Measurements from ENCODE around the gene FRMD8.

Gene FRMD8

DNA sequence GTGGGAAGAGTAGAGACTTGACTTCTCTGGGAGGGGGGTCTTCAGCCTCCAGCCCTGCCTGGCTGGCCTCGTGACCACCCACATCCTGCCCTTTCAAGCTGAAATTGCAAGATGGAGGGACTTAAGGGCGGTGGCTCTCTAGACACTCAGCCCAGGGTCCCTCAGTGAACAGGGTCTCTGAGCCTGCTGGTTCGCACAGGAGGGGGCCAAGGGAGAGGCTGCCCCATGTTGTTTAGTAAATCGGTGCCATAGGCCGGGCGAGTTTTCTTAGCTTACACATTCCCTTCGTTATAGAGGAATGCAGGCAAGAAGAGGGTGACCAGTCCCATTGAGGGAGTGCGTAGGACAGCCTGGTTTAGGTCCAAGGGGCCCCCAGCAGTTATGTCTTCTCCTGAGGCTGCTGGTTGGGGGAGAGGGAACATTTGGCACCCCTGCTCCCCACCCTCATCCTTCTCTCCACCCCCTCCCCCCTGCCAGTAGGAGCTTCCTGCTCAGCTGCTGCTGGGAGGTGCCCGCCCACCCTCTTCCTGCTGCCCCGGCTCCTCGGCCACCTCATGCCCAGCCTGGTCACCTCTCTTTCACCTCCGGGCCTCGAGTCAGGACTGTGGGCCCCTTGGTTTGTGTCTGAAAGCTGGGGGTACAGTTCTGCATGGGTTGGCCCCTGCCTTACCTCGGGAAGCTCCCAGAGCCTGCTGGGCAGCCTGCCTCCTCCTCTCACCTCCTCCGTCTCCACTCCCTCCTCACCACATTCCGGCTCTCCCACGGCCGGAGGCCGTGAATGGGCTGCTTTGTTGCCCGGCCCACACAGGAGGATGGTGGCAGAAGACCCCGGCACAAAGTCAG lies 3.9 kb downstream of the FRMD8 start:
- Histone ChIP-seq H3K9ac (peak overlapping the region; percentile 59), H4K20me1 (peaks cover 47% of the 10 kb centered on the region), H3K27me3 (no peaks in the 10 kb centered on the region), H3K4me2 (peak overlapping the region; percentile 99), H3K4me1 (peaks cover 67% of the 10 kb centered on the region), H3K27ac (peak overlapping the region; percentile 79), H3K36me3 (peaks cover 69% of the 10 kb centered on the region), H3K4me3 (no peak overlapping the region), H3K9me3 (no peaks in the 10 kb centered on the region)
- TF ChIP-seq Cebpa-rat (IDR thresholded peaks at IDR 0.05): no peak

DNA sequence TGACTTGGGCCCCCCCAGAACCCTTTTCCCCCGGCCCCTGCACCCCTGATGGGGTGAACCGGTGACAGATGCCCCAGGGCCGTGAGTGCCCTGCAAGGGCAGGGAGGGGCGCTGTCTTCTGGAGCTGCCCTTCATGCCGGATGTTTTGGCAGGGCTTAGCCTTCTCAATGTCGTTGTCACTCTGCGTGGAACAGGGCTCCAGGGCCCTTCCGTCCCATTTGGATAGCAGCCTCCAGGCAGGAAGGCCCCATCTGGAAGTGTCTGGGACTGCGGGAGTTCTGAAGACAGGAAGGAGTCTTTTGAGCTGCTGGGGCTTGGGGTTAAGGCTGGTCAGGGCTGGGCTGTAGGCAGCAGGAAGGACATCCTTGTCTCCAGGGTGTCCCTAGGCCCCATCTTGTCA lies 4.6 kb downstream of the FRMD8 start:
- Histone ChIP-seq H3K9ac (peak overlapping the region; percentile 59), H3K4me2 (peak overlapping the region; percentile 99), H3K4me1 (peaks cover 67% of the 10 kb centered on the region), H3K27ac (peak overlapping the region; percentile 79), H3K4me3 (no peak overlapping the region), H3K36me3 (peaks cover 76% of the 10 kb centered on the region), H4K20me1 (peaks cover 51% of the 10 kb centered on the region), H3K9me3 (no peaks in the 10 kb centered on the region), H3K27me3 (no peaks in the 10 kb centered on the region)
- TF ChIP-seq Cebpa-rat (IDR thresholded peaks at IDR 0.05): no peak

GRCh38 chr11:65392186-65392829 lies 5.9 kb downstream of the FRMD8 start:
- no peaks in the 10 kb centered on the region for H3K9me3 ChIP-seq
- H3K36me3 ChIP-seq: peaks cover 89% of the 10 kb centered on the region
- H3K4me3 ChIP-seq: no peak overlapping the region
- peak overlapping the region; percentile 99; the same call in 1 of the 2 replicates for H3K4me2 ChIP-seq
- H3K4me1 ChIP-seq: peaks cover 67% of the 10 kb centered on the region
- no peaks in the 10 kb centered on the region for H3K27me3 ChIP-seq
- peak overlapping the region; percentile 79; the same call in 1 of the 2 replicates for H3K27ac ChIP-seq
- H4K20me1 ChIP-seq: peaks cover 55% of the 10 kb centered on the region
- TF ChIP-seq Cebpa-rat (IDR thresholded peaks at IDR 0.05): no peak
- peak overlapping the region; percentile 59; the same call in 1 of the 2 replicates for H3K9ac ChIP-seq

DNA sequence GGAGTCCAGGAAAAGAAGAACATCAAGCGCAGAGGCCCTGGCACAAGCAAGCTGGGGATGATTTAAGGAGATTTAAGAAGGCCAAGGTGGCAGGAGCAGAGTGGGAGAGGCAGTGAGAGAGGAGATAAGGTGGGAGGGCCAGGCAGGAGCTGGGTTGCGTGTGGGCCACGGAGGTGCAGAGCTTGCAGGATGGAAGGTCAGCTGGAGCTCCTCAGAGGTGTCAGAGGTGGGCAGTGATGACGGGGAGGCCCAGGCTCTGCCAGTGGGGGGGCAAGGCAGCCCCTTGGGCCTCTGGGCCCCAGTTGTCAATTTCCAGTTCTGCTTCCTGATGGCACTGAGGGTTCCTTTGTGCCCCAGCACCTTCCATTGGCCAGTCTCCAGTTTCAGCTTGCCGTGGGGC lies 6.5 kb downstream of the FRMD8 start:
- H3K9me3 ChIP-seq: no peaks in the 10 kb centered on the region
- peaks cover 55% of the 10 kb centered on the region for H4K20me1 ChIP-seq
- no peak overlapping the region for H3K4me3 ChIP-seq
- H3K4me1 ChIP-seq: peaks cover 62% of the 10 kb centered on the region
- H3K27me3 ChIP-seq: no peaks in the 10 kb centered on the region
- H3K27ac ChIP-seq: 0 out of 2 replicates have a peak overlapping the region, but pooled peaks have one; percentile 79
- no peak overlapping the region for H3K9ac ChIP-seq
- TF ChIP-seq Cebpa-rat (IDR thresholded peaks at IDR 0.05): no peak
- H3K4me2 ChIP-seq: no peak overlapping the region
- peaks cover 93% of the 10 kb centered on the region for H3K36me3 ChIP-seq

GRCh38 chr11:65393513-65394079 lies 7.2 kb downstream of the FRMD8 start:
- Histone ChIP-seq H3K27ac (0 out of 2 replicates have a peak overlapping the region, but pooled peaks have one; percentile 38), H3K9ac (no peak overlapping the region), H3K4me2 (no peak overlapping the region), H3K4me1 (peaks cover 55% of the 10 kb centered on the region), H3K36me3 (peaks cover 93% of the 10 kb centered on the region), H4K20me1 (peaks cover 55% of the 10 kb centered on the region), H3K9me3 (no peaks in the 10 kb centered on the region), H3K27me3 (no peaks in the 10 kb centered on the region), H3K4me3 (no peak overlapping the region)
- TF ChIP-seq Cebpa-rat (IDR thresholded peaks at IDR 0.05): no peak

DNA sequence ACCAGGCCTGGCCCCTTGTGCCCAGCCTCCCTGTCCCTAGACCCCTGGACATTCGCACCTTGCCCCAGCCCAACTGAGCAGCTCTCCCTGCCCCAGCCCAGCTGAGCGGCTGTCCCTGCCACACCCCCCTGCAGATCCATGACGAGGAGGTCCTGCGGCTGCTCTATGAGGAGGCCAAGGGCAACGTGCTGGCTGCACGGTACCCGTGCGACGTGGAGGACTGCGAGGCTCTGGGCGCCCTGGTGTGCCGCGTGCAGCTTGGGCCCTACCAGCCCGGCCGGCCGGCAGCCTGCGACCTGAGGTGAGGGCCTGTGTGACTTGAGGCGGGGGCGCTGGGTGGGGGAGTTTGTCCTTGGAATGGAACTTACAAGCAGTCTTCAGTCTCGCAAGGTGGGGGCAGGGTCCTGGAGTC lies 7.7 kb downstream of the FRMD8 start:
- Histone ChIP-seq H3K9me3 (no peaks in the 10 kb centered on the region), H3K4me3 (no peak overlapping the region), H3K36me3 (peaks cover 93% of the 10 kb centered on the region), H4K20me1 (peaks cover 52% of the 10 kb centered on the region), H3K27ac (no peak overlapping the region), H3K9ac (no peak overlapping the region), H3K27me3 (no peaks in the 10 kb centered on the region), H3K4me2 (no peak overlapping the region), H3K4me1 (peaks cover 49% of the 10 kb centered on the region)
- TF ChIP-seq Cebpa-rat (IDR thresholded peaks at IDR 0.05): no peak

DNA sequence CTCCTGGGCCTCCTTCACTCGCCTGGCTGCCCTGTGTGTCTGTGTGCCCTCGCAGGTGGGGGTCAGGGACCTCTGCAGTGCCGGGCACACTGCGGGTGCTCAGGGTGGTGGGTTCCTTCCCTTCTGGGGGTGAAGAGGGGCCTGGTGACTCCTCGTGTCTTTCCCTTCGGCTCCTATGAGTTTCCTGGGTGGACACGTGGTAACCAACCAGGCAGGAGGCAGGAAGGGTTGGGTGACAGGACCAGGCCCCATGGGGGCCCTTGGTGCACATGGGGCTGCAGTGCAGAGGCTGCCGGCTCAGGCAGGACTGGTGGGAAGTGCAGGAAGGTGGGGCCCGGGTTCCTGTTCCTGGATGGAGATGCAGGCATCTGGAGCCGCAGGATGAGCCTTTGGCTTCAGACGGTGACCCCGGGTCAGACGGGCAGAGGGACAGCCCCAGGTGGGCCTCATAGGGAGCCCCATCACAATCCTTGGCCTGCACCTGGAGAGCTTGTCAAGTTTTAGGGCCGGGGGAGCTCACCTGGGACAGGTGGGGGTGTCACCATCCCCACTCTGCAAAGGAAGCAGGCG lies 9.6 kb downstream of the FRMD8 start:
- TF ChIP-seq Cebpa-rat (IDR thresholded peaks at IDR 0.05): no peak
- Histone ChIP-seq H3K9me3 (no peaks in the 10 kb centered on the region), H4K20me1 (peaks cover 36% of the 10 kb centered on the region), H3K4me1 (peaks cover 43% of the 10 kb centered on the region), H3K27me3 (no peaks in the 10 kb centered on the region), H3K36me3 (peaks cover 100% of the 10 kb centered on the region), H3K4me2 (peak overlapping the region; percentile 58), H3K4me3 (no peak overlapping the region), H3K27ac (peak overlapping the region; percentile 59), H3K9ac (peak overlapping the region; percentile 50)

- Histone ChIP-seq H3K27ac (0 out of 2 replicates have a peak overlapping the region, but pooled peaks have one; percentile 59), H4K20me1 (peaks cover 29% of the 10 kb centered on the region)
Observed at GRCh38 chr11:65396769-65397745, 10.6 kb downstream of the FRMD8 start.

More at GRCh38 chr11:65396769-65397745, 10.6 kb downstream of the FRMD8 start:
- H3K9ac ChIP-seq: no peak overlapping the region
- H3K9me3 ChIP-seq: no peaks in the 10 kb centered on the region
- H3K4me1 ChIP-seq: peaks cover 41% of the 10 kb centered on the region
- H3K27me3 ChIP-seq: no peaks in the 10 kb centered on the region
- peaks cover 93% of the 10 kb centered on the region for H3K36me3 ChIP-seq
- peak overlapping the region; percentile 58; the same call in 1 of the 2 replicates for H3K4me2 ChIP-seq
- no peak for TF ChIP-seq Cebpa-rat (IDR thresholded peaks at IDR 0.05)
- H3K4me3 ChIP-seq: no peak overlapping the region

Data from BLaER1 (cell line).